VCaP (cell line): ENCODE results near the gene DDAH1.
"Not testable (repeated sequence)": the region's sequence is repeated elsewhere in the genome, so short reads cannot be mapped to it uniquely, and the experiment has no call there.

Experiments used
- H3K27ac ChIP-seq: fragments of 450-650 bp; 2 replicates; pipeline ENCODE4 v1.5.1; 2017
- CTCF ChIP-seq: fragments of 450-650 bp; conservative IDR thresholded peaks from 2 replicates; pipeline ENCODE4 v1.5.1; 2017; ENCODE audit warnings: mild to moderate bottlenecking, moderate library complexity

The DDAH1 gene

GRCh38 chr1:85481688-85482087, 16.7 kb upstream of the DDAH1 start:
- no peak for TF ChIP-seq CTCF
- no peak overlapping the region for H3K27ac ChIP-seq

DNA sequence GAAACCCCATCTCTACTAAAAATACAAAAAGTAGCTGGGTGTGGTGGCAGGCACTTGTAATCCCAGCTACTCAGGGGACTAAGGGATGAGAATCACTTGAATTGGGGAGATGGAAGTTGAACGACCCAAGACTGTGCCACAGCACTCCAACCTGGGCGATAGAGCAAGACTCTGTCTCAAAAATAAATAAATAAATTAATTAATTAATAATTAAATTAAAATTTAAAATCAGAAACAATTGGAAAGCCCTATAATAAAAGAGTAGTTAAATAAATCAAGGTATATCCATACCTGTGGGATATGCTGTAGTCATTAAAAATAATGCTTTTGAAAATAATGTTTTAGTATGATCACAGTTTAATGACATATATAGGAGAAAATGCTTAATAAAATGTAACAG, 15.6 kb upstream of the DDAH1 start:
- no peak for TF ChIP-seq CTCF
- H3K27ac ChIP-seq: no peak overlapping the region

- H3K27ac ChIP-seq: no peak overlapping the region
- TF ChIP-seq CTCF: no peak
Observed at GRCh38 chr1:85479491-85479890, 14.5 kb upstream of the DDAH1 start.

DNA sequence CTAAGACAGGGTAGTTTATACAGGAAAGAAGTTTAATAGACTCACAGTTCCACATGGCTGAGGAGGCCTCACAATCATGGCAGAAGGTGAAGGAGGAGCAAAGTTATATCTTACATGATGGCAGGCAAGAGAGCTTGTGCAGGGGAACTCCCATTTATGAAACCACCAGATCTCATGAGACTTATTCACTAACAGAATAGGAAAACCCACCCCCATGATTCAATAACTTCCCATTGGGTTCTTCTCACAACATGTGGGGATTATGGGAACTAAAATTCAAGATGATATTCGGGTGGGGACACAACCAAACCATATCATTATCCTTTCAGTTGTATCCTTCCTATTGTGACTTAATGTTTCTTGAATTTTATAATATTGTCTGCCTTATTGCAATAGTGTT, 13.4 kb upstream of the DDAH1 start:
- no peak overlapping the region for H3K27ac ChIP-seq
- TF ChIP-seq CTCF: no peak

DNA sequence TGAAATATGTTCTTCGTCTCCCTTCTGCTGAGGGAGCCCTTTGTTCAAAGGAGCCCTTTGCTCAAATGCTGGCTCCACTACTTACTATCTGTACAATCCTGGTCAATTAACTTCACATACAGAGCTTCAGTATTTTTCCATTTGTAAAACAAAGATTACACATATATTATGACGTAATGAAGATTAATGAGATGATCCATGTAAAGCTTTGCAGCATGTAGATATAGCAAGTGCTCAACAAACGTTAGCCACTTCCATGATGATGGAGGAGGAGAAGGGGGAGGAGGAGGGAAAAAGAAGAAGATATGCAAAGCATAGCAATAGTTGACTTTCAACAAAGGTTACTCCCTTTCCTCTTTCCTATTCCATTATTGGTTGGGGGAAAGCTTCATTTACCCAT, 10.1 kb upstream of the DDAH1 start:
- no peak overlapping the region for H3K27ac ChIP-seq
- TF ChIP-seq CTCF: no peak

DNA sequence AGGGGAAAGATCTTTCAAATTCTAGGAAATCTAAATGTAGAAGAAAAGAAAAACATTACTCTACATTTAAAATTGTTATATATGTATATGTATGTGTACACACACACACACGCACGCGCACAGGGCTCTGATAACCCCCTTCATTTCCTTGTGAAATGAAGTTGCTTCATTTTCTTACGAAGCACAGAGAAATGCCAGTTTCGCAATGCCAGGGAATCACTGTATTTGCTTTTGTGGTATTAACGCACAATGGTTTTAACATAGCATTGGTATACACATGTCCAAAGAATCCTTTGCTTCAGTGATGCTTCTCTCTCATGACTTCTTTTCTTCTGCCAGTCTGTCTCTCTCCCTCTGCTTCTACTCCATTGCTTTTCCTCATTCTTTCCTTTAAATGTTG, 8.4 kb upstream of the DDAH1 start:
- no peak overlapping the region for H3K27ac ChIP-seq
- no peak for TF ChIP-seq CTCF

- H3K27ac ChIP-seq: no peak overlapping the region
- no peak for TF ChIP-seq CTCF
Observed at GRCh38 chr1:85471558-85471957, 6.6 kb upstream of the DDAH1 start.

- not testable (repeated sequence) for H3K27ac ChIP-seq
Observed at GRCh38 chr1:85470130-85470529, 5.2 kb upstream of the DDAH1 start.
